Liver (tissue), 3 donors: ENCODE measurements around the gene NOS1AP.

Source experiments
- FOXA1 ChIP-seq: IDR thresholded peaks from 2 replicates; pipeline ENCODE4 v1.6.1; 2016; ENCODE audit warnings: antibody characterized with exemption
- GABPA ChIP-seq, 2 donors: IDR thresholded peaks in 1 of 2; conservative IDR thresholded peaks in 1 of 2; 2 replicates each; pipeline ENCODE4 v1.6.1; 2016; ENCODE audit warnings: antibody characterized with exemption in 2 of 2, mild to moderate bottlenecking in 1 of 2, moderate library complexity in 1 of 2
- JUND ChIP-seq, 2 donors: IDR thresholded peaks; 2 replicates each; pipeline ENCODE4 v1.6.1; 2016; ENCODE audit warnings: antibody characterized with exemption in 2 of 2
- RAD21 ChIP-seq, 2 donors: IDR thresholded peaks; 2 replicates each; pipeline ENCODE4 v1.6.1; 2016; ENCODE audit warnings: antibody characterized with exemption in 2 of 2, mild to moderate bottlenecking in 2 of 2
- SP1 ChIP-seq: IDR thresholded peaks from 2 replicates; pipeline ENCODE4 v1.6.1; 2018; ENCODE audit warnings: antibody characterized with exemption, mild to moderate bottlenecking
- TF ChIP-seq, protein P1 (sequence below): fragments of 150-350 bp; IDR thresholded peaks from 2 replicates; pipeline ENCODE4 v1.5.1; 2017; ENCODE audit warnings: improper control_type of control experiment, low read depth, low read length; ENCODE audit not compliant: missing input control
- donor health status: healthy.
- donor health status: healthy.

DNA sequence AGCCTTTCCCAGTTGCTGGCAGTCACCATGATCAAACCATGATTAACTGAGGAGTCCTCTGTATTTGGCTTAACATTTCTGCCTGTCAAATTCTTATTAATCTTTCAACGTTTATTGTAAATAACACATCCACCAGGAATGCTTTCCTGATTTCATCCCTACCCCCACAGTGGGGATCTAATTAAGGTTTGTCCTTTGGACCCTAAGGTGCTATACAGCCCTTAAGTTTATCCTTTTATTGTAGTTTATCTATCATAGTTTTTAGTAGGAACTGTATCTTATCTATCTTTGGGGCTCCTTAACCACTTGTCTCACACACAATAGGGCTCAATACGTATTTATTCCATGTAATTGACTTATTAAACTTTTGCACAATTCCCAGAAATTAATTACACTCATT is 246.2 kb downstream of the NOS1AP start:
- TF ChIP-seq, protein P1, sequence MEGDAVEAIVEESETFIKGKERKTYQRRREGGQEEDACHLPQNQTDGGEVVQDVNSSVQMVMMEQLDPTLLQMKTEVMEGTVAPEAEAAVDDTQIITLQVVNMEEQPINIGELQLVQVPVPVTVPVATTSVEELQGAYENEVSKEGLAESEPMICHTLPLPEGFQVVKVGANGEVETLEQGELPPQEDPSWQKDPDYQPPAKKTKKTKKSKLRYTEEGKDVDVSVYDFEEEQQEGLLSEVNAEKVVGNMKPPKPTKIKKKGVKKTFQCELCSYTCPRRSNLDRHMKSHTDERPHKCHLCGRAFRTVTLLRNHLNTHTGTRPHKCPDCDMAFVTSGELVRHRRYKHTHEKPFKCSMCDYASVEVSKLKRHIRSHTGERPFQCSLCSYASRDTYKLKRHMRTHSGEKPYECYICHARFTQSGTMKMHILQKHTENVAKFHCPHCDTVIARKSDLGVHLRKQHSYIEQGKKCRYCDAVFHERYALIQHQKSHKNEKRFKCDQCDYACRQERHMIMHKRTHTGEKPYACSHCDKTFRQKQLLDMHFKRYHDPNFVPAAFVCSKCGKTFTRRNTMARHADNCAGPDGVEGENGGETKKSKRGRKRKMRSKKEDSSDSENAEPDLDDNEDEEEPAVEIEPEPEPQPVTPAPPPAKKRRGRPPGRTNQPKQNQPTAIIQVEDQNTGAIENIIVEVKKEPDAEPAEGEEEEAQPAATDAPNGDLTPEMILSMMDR = no peak
- TF ChIP-seq FOXA1 (no peak), JUND (IDR thresholded peaks at IDR 0.05) (no peak), GABPA (IDR thresholded peaks at IDR 0.05 in 1 of 2, conservative IDR thresholded peaks at IDR 0.05 in 1 of 2) (no peak), SP1 (no peak), RAD21 (IDR thresholded peaks at IDR 0.05) (no peak)
